ENCODE measurements around the gene AKAP12. TPM values are rescaled to one million over a fixed set of nuclear protein-coding genes. Genes with fewer than 3 reads are reported as not detected.
A peak's percentile ranks its signal among the peaks of the same experiment; 100 is the strongest.
"Not testable (repeated sequence)": the region's sequence is repeated elsewhere in the genome, so short reads cannot be mapped to it uniquely, and the experiment has no call there.

AKAP12 gene
- polyA plus RNA-seq, 1 donor from 2014 or later = not detected

DNA sequence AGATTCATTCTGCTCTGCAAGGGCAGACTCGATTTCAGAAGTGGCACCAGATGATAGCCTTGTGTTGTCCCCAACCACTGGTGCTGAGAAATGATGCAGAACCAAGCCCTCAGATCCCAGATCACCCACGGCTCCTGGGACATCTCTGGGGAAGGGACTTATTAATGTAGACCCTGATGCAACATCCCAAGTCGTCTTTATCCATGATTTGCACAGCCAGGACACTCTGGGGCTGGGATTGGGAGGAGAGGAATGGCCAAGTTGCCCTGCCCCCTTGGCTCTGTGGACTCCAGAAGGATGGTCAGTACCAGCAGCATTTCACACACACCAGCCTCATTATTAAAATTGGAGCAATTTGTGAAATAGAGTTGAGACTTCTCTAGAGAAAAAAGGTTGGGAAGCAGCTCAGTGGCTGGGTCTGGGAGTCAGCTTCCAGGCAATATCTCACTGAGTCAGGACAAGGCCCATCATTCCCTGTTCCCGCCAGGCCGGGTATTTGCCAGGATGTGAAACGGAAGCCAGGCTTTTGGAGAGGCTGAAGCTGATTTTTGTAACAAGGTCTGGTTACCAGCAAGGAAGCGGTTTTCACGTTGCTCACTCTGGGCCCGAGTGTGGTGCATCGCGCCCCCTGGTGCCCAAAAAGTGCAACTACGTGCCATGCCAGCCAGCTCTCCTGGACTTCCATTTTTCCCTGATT, 84.2 kb downstream of the AKAP12 start:
- peak overlapping the region in 2 of 4 donors; percentile 30 to 33 for H3K4me3 Mint-ChIP-seq
- peaks cover 6 to 12% (median 8%) of the 10 kb centered on the region in 3 donors for H3K4me1 Mint-ChIP-seq
- H3K27ac Mint-ChIP-seq = peak overlapping the region in 2 of 3 donors; percentile 6 to 31
- H3K9me3 Mint-ChIP-seq = no peaks in the 10 kb centered on the region
- peaks cover 2% of the 10 kb centered on the region for H3K36me3 Mint-ChIP-seq
- peaks cover 43% of the 10 kb centered on the region for H3K27me3 Mint-ChIP-seq

DNA sequence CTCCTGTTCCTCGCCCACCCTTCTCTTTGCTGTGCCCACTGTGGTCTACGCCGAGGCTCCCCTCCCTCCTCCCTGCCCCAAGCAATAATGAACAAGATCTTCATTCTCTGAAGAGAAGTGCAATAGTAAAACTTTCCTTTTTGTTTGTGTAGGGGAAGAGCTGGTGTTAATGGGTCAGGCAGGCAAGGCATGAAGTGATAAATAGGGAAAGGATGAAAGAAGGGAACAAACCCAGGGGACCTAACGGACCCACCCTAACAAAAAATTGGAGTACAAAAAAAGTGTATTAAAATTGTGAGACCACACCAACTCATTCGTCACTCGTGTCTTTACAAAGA, 84.7 kb downstream of the AKAP12 start:
- peaks cover 43% of the 10 kb centered on the region for H3K27me3 Mint-ChIP-seq
- peak overlapping the region in 2 of 4 donors; percentile 30 to 33 for H3K4me3 Mint-ChIP-seq
- H3K27ac Mint-ChIP-seq = no peak overlapping the region
- peaks cover 6 to 12% (median 8%) of the 10 kb centered on the region in 3 donors for H3K4me1 Mint-ChIP-seq
- peaks cover 2% of the 10 kb centered on the region for H3K36me3 Mint-ChIP-seq
- H3K9me3 Mint-ChIP-seq = no peaks in the 10 kb centered on the region

DNA sequence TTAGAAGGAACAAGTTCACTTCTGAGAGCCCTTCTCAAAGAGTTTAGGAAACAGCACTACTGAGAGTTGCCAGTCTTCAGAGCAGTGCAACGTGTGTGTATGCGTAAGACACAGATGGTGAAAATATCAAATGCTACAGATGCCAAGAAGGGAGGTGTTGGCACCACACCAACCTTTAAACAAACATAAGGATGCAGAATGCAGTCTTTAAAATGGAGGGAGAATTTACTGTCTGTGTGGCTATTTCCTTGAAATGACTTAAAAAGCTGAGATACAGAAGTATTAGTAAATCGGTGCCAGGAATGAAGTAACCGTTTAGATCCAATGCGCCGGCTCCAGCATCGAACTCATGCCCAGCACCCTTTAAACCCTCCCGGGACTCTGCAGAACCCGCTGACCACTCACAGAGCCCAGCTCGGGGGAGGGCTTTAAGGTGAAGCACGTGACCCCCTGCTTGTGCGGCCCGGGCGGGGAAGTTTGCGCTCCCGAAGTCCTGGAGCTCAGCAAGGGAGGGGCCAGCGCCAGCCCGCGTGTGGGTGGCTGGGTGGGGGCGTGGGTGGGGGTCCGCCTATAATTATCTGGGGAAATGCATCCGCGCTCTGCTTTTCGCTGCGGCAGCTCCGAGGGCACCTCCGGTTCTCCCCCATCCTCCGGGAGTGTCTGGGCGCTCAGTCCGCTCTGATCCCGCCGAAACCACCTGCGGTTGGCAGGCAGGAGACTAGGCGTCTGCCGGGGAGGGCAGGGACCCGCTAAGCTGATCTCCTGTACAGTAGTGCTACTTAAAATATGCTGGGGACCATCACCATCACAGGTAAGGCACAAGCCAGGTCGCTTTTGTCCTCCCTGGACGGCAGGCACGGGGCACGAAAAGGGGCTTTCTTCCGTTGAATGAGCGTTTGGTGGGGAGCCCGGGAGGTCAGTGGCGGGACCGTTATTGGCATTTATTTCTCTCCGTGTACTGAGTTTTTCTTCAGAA, 85.6 kb downstream of the AKAP12 start:
- Mint-ChIP-seq H3K27ac (no peak overlapping the region), H3K4me3 (peak overlapping the region; percentile 55 to 91 (median 66)), H3K9me3 (no peaks in the 10 kb centered on the region), H3K36me3 (no peaks in the 10 kb centered on the region), H3K27me3 (peaks cover 45% of the 10 kb centered on the region), H3K4me1 (peaks cover 6 to 12% (median 8%) of the 10 kb centered on the region in 3 donors)

DNA sequence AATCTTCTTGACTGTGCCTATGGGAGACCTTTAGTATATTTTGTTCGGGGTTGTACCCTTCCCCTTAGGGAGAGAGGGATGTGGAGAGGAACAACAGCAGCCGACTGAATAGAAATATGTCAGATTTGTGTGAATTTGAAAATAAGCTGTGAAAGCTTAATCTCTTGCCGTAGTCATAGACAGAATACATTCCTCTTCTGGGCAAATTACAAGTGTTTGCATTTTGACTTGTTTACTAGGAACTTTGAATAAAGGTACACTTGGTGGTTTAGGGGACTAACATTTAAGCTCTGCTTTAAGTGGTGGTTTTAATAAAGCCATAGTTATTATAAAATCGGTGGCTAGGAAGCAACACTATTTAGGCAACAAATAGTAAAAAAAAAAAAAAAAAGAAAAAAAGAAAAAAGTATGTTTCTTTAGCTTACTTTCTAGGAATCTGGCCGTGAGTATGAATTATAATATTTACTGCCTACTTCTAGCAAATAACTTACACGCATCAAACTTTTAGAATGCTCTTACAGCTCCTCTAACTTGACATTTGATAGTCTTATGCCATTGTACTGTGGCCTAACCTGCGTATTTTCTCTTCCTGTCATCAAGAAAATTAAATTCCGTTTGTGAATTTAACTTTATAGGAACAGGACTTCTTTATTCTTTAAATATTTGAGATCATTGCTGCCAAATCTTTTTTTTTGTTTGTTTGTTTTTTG, 86.5 kb downstream of the AKAP12 start:
- Mint-ChIP-seq H3K36me3 (no peaks in the 10 kb centered on the region), H3K27me3 (peaks cover 44% of the 10 kb centered on the region), H3K4me3 (peak overlapping the region; percentile 55 to 91 (median 66)), H3K4me1 (peaks cover 6 to 12% (median 8%) of the 10 kb centered on the region in 3 donors), H3K9me3 (no peaks in the 10 kb centered on the region), H3K27ac (no peak overlapping the region)

DNA sequence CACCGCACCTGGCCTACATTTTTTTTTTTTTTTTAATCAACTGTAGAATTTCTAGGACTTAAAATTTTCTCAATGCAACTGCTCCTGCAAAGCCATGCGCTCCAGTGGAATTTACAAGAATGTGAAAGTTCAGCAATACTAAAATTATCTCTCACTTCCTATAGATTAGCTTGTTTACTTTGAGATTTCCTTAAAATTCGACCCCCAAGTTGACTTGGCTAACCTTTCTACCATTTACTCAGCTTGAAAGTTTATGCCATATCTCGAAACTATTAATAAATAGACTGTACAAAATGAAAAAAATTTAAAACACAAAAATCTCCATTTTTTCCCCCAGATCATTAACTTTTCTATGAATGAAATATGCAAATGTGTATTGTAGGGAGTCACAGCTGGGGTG, 87.3 kb downstream of the AKAP12 start:
- no peaks in the 10 kb centered on the region for H3K36me3 Mint-ChIP-seq
- H3K27ac Mint-ChIP-seq = no peak overlapping the region
- H3K9me3 Mint-ChIP-seq = no peaks in the 10 kb centered on the region
- no peak overlapping the region for H3K4me3 Mint-ChIP-seq
- H3K4me1 Mint-ChIP-seq = peaks cover 6 to 12% (median 8%) of the 10 kb centered on the region in 3 donors
- H3K27me3 Mint-ChIP-seq = peaks cover 42% of the 10 kb centered on the region

DNA sequence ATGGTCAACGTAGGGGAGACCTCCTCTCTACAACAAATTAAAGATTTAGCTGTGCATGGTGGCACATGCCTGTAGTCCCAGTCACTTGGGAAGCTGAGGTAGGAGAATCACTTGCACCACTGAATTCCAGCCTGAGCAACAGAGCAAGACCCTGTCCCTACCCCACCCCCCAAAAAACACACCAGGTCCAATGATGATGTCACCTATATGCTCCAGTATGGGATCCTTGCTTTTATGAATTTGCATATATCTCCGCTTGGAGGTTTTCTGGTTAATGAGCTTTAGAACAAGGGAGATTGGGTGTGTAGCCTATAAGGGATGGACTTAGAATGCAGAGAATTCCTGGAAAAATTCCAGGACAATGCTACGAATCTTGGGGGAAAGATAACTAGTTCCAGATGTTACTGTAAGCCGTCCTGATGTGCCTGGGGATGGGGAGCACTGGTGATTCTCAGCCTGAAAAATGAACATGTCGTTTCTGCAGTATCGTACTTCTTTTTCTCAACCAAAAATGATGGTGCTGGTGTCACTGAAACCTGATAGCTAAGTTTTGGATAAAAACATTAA, 90.4 kb downstream of the AKAP12 start:
- no peak overlapping the region for H3K4me3 Mint-ChIP-seq
- no peaks in the 10 kb centered on the region for H3K9me3 Mint-ChIP-seq
- H3K27ac Mint-ChIP-seq = no peak overlapping the region
- no peaks in the 10 kb centered on the region for H3K36me3 Mint-ChIP-seq
- peaks cover 3 to 13% (median 10%) of the 10 kb centered on the region in 3 donors for H3K4me1 Mint-ChIP-seq
- peaks cover 27% of the 10 kb centered on the region for H3K27me3 Mint-ChIP-seq

DNA sequence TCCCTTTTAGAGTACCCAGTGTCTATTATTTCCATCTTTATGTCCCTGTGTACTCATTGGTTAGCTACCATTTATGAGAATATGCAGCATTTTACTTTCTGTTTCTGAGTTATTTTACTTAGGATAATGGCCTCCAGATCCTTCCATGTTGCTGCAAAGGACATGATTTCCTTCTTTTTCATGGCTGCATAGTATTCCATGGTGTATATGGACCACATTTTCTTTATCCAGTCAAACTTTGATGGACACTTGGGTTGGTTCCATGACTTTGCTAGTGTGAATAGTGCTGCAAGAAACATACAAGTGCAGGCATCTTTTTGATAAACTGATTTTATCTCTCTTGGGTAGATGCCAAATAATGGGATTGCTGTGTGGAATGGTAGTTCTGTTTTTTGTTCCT, 96.2 kb downstream of the AKAP12 start:
- Mint-ChIP-seq H3K36me3 (no peaks in the 10 kb centered on the region), H3K27me3 (peaks cover 15% of the 10 kb centered on the region), H3K4me3 (no peak overlapping the region), H3K27ac (no peak overlapping the region), H3K9me3 (peaks cover 0 to 6% (median 0%) of the 10 kb centered on the region in 3 donors), H3K4me1 (peaks cover 3 to 6% (median 5%) of the 10 kb centered on the region in 3 donors)

DNA sequence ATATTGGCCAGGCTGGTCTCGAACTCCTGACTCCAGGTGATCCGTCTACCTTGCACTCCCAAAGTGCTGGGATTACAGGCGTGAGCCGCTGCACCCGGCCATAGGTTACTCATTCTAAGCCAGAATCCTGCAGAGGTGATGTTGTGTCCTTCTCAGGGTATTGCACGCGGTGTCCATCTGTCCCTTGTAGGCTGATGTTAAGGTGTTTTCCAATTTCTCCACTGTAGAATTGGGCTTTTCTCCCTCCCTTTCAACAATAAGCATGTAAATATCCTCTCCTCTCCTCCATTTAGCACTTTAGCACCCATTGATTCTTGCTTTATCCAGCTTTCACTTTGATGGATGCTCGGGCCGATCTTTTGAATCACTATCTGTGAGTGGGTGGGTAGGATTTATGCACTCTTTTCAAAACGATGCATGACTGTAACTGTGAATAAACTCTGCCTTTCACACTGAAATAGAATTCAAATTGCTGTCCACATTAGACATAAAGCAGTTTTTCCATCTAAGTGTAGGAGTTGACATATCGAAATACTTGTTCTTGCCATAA, 99.0 kb downstream of the AKAP12 start:
- no peak overlapping the region for H3K4me3 Mint-ChIP-seq
- peaks cover 10% of the 10 kb centered on the region for H3K27me3 Mint-ChIP-seq
- H3K9me3 Mint-ChIP-seq = peaks cover 0 to 6% (median 2%) of the 10 kb centered on the region in 3 donors
- peaks cover 3 to 6% (median 5%) of the 10 kb centered on the region in 3 donors for H3K4me1 Mint-ChIP-seq
- no peaks in the 10 kb centered on the region for H3K36me3 Mint-ChIP-seq
- no peak overlapping the region for H3K27ac Mint-ChIP-seq

DNA sequence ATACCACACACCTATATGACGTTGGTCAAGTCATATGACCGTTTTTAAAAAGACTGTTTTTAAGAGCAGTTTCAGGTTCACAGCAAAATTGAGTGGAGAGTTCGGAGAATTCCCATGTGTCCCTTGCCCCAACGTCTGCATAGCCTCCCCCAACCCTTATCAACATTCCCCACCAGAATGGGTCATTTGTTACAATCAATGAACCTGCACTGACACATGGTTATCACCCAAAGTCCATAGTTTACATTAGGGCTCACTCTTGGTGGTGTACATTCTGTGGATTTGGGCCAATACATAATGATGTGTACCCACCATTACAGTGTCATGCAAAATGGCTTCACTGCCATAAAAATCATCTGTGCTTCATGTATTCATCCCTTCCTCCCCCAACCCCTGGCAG, 99.6 kb downstream of the AKAP12 start:
- no peaks in the 10 kb centered on the region for H3K36me3 Mint-ChIP-seq
- H3K4me1 Mint-ChIP-seq = peaks cover 3 to 6% (median 5%) of the 10 kb centered on the region in 3 donors
- H3K27me3 Mint-ChIP-seq = peaks cover 10% of the 10 kb centered on the region
- H3K27ac Mint-ChIP-seq = no peak overlapping the region
- H3K9me3 Mint-ChIP-seq = peaks cover 0 to 6% (median 2%) of the 10 kb centered on the region in 3 donors
- no peak overlapping the region for H3K4me3 Mint-ChIP-seq

DNA sequence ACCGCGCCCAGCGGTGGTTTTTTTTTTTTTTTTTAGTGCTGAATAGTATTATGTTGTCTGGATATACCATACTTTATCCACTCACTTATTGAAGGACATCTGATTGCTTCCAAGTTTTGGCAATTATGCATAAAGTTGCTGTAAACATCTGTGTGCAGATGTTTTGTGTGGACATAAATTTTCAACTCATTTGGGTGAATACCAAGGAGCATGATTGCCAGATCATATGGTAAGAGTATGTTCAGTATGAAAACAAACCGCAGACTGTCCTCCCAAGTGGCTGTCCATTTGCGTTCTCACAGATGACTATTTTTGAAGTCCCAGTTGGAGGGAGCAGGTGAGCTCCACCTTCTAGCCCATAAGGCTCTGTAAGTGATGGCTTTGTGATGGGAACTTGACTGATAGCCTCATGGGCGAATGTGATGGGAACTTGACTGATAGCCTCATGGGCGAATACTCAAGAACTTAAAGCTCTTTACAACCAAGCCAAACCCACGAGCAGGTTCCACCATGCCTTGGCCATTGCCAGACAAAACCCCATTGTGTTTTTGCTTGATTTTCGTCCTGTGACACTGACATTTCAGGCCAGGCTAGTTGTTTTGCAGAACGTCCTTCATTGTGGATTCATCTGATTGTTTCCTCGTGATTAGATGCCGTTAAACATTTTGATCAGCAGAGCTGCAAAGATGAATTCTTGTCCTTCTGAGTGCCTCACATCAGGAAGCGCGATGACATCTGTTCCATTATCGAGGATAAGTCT, 100.6 kb downstream of the AKAP12 start:
- Mint-ChIP-seq H3K4me1 (peaks cover 0 to 3% (median 0%) of the 10 kb centered on the region in 3 donors), H3K4me3 (no peak overlapping the region), H3K36me3 (no peaks in the 10 kb centered on the region), H3K27ac (no peak overlapping the region), H3K9me3 (peaks cover 0 to 6% (median 2%) of the 10 kb centered on the region in 3 donors), H3K27me3 (peaks cover 13% of the 10 kb centered on the region)

DNA sequence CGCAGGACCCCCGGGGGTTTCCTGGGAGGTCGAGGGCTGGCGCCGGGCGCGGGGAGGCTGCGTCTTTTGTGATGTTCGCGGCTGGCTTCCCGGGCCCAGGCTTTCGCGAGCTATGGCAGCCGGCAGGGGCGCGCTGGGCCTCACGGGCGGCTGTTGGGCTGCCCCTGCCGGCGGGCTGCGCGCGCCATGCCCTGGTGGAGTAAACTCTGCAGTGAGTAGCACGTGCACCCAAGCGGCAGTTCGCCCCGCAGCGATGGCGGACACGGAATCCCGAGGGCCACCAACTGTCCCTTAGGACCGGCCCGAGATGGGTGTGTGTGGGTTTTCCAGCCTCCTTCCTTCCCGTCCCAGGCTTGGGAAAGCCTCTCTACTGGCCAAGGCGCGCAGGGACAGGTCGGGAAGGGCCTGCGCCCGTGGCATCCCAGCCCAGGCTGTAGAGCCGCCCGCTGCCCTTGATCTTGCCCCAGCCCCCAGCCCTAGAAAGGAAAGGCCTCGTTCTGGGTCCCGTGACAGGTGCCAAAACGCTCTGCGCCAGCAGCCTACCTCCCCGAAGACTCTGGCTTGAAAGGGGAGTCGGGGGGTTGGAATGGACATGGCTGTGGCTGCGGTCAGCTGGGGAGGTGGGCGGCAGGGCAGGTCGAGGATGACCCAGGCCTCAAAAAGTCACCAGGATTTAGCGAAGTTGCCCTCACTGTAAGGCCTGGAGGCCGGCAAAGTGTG, 101.9 kb downstream of the AKAP12 start:
- Mint-ChIP-seq H3K36me3 (no peaks in the 10 kb centered on the region), H3K27ac (no peak overlapping the region), H3K4me1 (peaks cover 0 to 2% (median 0%) of the 10 kb centered on the region in 3 donors), H3K27me3 (peaks cover 10% of the 10 kb centered on the region), H3K9me3 (peaks cover 0 to 2% (median 0%) of the 10 kb centered on the region in 3 donors), H3K4me3 (no peak overlapping the region)

DNA sequence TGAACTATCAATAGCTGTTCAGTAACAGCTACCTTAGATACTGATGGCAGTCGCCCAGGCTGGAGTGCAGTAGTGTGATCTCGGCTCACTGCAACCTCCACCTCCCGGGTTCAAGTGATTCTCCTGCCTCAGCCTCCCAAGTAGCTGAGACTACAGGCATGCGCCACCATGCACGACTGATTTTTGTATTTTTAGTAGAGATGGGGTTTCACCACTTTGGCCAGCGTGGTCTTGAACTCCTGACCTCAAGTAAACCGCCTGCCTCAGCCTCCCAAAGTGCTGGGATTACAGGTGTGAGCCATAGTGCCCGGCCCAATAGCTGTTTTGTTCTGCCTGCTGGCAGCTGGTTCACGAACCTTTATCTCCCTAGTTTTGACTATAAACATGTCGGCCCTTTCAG, 103.0 kb downstream of the AKAP12 start:
- not testable (repeated sequence) for H3K36me3 Mint-ChIP-seq, H3K9me3 Mint-ChIP-seq, H3K27ac Mint-ChIP-seq

DNA sequence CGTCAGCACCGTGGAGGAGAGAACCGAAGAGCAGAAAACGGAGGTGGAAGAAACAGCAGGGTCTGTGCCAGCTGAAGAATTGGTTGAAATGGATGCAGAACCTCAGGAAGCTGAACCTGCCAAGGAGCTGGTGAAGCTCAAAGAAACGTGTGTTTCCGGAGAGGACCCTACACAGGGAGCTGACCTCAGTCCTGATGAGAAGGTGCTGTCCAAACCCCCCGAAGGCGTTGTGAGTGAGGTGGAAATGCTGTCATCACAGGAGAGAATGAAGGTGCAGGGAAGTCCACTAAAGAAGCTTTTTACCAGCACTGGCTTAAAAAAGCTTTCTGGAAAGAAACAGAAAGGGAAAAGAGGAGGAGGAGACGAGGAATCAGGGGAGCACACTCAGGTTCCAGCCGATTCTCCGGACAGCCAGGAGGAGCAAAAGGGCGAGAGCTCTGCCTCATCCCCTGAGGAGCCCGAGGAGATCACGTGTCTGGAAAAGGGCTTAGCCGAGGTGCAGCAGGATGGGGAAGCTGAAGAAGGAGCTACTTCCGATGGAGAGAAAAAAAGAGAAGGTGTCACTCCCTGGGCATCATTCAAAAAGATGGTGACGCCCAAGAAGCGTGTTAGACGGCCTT, 110.0 kb downstream of the AKAP12 start:
- H3K36me3 Mint-ChIP-seq = no peaks in the 10 kb centered on the region
- H3K27ac Mint-ChIP-seq = no peak overlapping the region
- H3K27me3 Mint-ChIP-seq = no peaks in the 10 kb centered on the region
- H3K9me3 Mint-ChIP-seq = no peaks in the 10 kb centered on the region
- no peaks in the 10 kb centered on the region for H3K4me1 Mint-ChIP-seq
- H3K4me3 Mint-ChIP-seq = no peak overlapping the region

More for the DNA sequence above, 103.0 kb downstream of the AKAP12 start:
- H3K4me3 Mint-ChIP-seq, H3K27me3 Mint-ChIP-seq, H3K4me1 Mint-ChIP-seq: not testable (repeated sequence)
